Adrenal gland (tissue), 12 donors: Measurements from ENCODE around the gene FAM229A. TPM values are rescaled to one million over a fixed set of nuclear protein-coding genes. Genes with fewer than 3 reads are reported as not detected.

Source experiments
- DNase-seq, 7 donors: peaks; one replicate each; pipeline ENCODE4 v3.0.0-alpha.2; 2019 to 2020
- H3K27ac ChIP-seq, 5 donors: fragments of 200-600 bp; sonication (generic) in 4 of 5; 1 replicate in 3 of 5; 2 replicates in 2 of 5; pipeline versions ENCODE4 v1.5.1 to v1.8.0; 2016 to 2020; ENCODE audit warnings: mild to moderate bottlenecking in 1 of 5
- H3K27me3 ChIP-seq: fragments of 200-600 bp; 2 replicates; pipeline ENCODE4 v1.8.0; 2021
- H3K36me3 ChIP-seq, 2 donors: fragments of 200-600 bp; replicated peaks in 1 of 2; 1 replicate in 1 of 2; 2 replicates in 1 of 2; pipeline versions ENCODE4 v1.5.1 to v1.8.0; 2018 to 2022
- H3K4me1 ChIP-seq, 2 donors: fragments of 200-600 bp; replicated peaks in 1 of 2; 1 replicate in 1 of 2; 2 replicates in 1 of 2; pipeline versions ENCODE4 v1.5.1 to v1.8.0; 2018 to 2021
- H3K4me3 ChIP-seq, 4 donors: fragments of 200-600 bp; sonication (generic) in 3 of 4; one replicate each; pipeline ENCODE4 v1.5.1; 2016 to 2018
- H3K9me3 ChIP-seq, 3 donors: fragments of 200-600 bp; sonication (generic) in 1 of 3; replicated peaks in 1 of 3; 1 replicate in 2 of 3; 2 replicates in 1 of 3; pipeline versions ENCODE4 v1.5.1 to v1.8.0; 2016 to 2021
- POLR2A ChIP-seq, 2 donors: fragments of 450-650 bp; IDR thresholded peaks; one replicate each; pipeline ENCODE4 v1.6.1; 2017; ENCODE audit warnings: antibody characterized with exemption in 2 of 2, mild to moderate bottlenecking in 2 of 2, moderate library complexity in 1 of 2
- WGBS, 4 donors: extraction: QIAGEN DNeasy Blood & Tissue Kit in 2 of 4; methylation state at CpG; one replicate each; pipeline versions ENCODE4 v1.1.5 to v1.1.7; 2013 to 2017; 5-methylcytosine and 5-hydroxymethylcytosine counted together
- intact Hi-C, 2 donors: fragments of 100-400 bp; cut with DNase I; formaldehyde crosslinking; loops; one replicate each; pipeline versions ENCODE4 v1.14.1 to v1.15.0; 2022 to 2023
- polyA plus RNA-seq, 3 donors: library from polyadenylated mRNA; stranded (reverse); fragments of 200-250 nt in 2 of 3; fragments of 350-450 nt in 1 of 3; fragmentation: Illumina TruSeq in 1 of 3; extraction: RNeasy Lipid Tissue Mini Kit (QIAGEN cat#74804) in 1 of 3; gene quantifications; one replicate each; pipeline ENCODE4 v1.2.3, GENCODE V29; 2013 to 2014
- total RNA-seq, 9 donors: library from RNA; depleted of rRNA in 4 of 9; stranded (reverse); fragments of >200 nt in 4 of 9; fragments of 120-200 nt in 1 of 9; fragmentation: NEBNext Ultra II Directional in 1 of 9; extraction: Animal tissue kit (Norgen Biotek cat#: 25700) in 1 of 9; gene quantifications; one replicate each; pipeline versions ENCODE4 v1.1.0 to v1.2.4, GENCODE V29; 2013 to 2023
- TF ChIP-seq, protein P1 (sequence below), 6 experiments: fragments of 450-650 bp in 4 of 6; fragments of 200-600 bp in 2 of 6; sonication (generic) in 1 of 6; IDR thresholded peaks; 1 replicate in 5 of 6; 2 replicates in 1 of 6; pipeline versions ENCODE4 v1.5.1 to v1.8.0; 2016 to 2021; ENCODE audit warnings: antibody characterized with exemption in 6 of 6, mild to moderate bottlenecking in 2 of 6, moderate library complexity in 1 of 6
- donor health status: healthy with polysubstance abuse.
- donor health status: Bipolar disorder and iron deficiency.
- donor health status: DM: yes; HTN: yes; CAD: no.
- donor health status: DM: no; HTN: no; CAD: no.
- donor health status: DM: no; HTN: no; CAD: no.
- donor health status: DM: yes; HTN: yes; CAD: no.

The FAM229A gene
- total and polyA plus RNA-seq, 12 donors: 1.3 to 110 (median 7.0) TPM

DNA sequence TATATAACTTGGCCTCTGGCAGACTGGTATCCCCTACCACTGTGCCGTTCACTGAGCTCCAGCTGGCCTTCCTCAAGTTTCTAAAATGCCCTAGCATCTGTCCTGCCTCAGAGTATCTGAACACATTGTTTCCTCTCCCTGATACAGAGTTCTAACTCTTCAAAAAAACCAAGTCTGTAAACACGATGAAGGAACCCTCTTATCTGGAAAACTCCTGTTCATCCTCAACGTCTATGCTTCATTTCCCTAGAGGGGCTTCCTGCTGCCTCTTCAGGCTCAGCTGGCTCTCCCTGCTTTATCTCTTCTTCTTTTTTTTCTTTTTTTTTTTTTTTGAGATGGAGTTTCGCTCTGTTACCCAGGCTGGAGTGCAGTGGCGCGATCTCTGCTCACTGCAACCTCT is 26.4 kb upstream of the FAM229A start:
- DNase-seq: no peak
- intact Hi-C loops: no loop called here
- Histone ChIP-seq H3K4me3 (no peak overlapping the region), H3K27me3 (no peaks in the 10 kb centered on the region), H3K4me1 (peaks cover 20 to 24% of the 10 kb centered on the region in 2 donors), H3K36me3 (peaks cover 0 to 73% of the 10 kb centered on the region in 2 donors), H3K27ac (no peak overlapping the region), H3K9me3 (no peaks in the 10 kb centered on the region)
- TF ChIP-seq, protein P1, sequence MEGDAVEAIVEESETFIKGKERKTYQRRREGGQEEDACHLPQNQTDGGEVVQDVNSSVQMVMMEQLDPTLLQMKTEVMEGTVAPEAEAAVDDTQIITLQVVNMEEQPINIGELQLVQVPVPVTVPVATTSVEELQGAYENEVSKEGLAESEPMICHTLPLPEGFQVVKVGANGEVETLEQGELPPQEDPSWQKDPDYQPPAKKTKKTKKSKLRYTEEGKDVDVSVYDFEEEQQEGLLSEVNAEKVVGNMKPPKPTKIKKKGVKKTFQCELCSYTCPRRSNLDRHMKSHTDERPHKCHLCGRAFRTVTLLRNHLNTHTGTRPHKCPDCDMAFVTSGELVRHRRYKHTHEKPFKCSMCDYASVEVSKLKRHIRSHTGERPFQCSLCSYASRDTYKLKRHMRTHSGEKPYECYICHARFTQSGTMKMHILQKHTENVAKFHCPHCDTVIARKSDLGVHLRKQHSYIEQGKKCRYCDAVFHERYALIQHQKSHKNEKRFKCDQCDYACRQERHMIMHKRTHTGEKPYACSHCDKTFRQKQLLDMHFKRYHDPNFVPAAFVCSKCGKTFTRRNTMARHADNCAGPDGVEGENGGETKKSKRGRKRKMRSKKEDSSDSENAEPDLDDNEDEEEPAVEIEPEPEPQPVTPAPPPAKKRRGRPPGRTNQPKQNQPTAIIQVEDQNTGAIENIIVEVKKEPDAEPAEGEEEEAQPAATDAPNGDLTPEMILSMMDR (IDR thresholded peaks at IDR 0.05): no peak
- TF ChIP-seq POLR2A (IDR thresholded peaks at IDR 0.05): no peak
- WGBS, 4 donors: 81 to 90% (median 89%) methylated on average over 6 of the region's 6 CpGs

DNA sequence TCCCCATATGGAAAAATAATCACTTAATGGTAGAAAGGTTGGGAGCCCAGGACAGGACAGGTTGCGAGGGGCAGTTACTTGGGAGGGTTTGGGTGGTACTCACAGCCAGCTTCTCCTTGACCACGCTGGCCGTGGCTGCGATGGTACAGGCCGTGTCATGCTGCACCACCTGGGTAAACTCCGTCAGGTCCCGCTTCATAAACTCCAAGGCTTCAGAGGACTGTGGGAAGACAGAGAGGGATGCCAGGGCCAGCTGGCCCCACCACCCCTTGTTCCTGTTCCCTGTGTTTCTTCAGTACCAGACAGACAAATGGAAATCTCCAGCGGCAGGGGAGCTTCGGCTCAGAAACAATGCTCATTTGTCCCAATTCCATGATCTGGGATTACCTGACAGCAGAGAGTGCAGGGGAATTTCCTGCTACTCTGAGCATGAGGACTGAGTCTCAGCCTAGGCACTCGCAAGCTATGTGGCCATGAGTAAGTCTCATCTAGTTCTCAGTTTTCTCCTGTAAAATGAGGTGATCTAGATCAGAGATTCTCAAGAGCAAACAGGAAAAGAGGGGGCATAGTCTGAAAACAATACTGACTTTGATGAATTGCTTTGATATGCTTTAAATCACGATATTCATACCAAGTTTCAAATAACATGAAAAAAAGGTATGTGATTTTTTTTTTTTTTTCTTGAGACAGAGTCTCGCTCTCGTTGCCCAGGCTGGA is 24.5 kb upstream of the FAM229A start:
- H3K4me1 ChIP-seq: peaks cover 2 to 6% of the 10 kb centered on the region in 2 donors
- no peaks in the 10 kb centered on the region for H3K9me3 ChIP-seq
- H3K36me3 ChIP-seq: peaks cover 0 to 90% of the 10 kb centered on the region in 2 donors
- H3K4me3 ChIP-seq: no peak overlapping the region
- no peak for DNase-seq
- intact Hi-C loops: no loop called here
- 91 to 94% (median 92%) methylated on average over 12 to 13 of the region's 13 CpGs for WGBS, 4 donors
- H3K27me3 ChIP-seq: no peaks in the 10 kb centered on the region
- TF ChIP-seq, protein P1 (IDR thresholded peaks at IDR 0.05): no peak
- TF ChIP-seq POLR2A (IDR thresholded peaks at IDR 0.05): no peak
- no peak overlapping the region for H3K27ac ChIP-seq

DNA sequence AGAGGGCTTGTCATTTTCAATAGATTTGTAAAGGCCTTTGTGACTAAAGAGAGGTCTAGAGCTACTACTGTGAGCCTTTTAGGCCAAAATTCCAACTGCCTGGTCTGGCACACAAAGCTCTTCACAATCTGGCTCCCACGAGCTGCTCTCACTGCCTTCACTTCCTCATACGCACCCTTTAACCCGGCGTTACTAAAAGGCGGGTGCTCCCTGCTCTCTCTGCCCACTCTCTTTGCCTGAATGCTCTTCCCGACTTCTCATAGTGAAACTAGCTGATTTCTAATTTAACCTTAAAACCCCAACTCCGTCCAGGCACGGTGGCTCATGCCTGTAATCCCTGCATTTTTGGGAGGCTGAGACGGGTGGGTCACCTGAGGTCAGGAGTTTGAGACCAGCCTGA is 17.8 kb upstream of the FAM229A start:
- H3K36me3 ChIP-seq: peaks cover 0 to 99% of the 10 kb centered on the region in 2 donors
- 82 to 91% (median 89%) methylated on average over 8 to 9 of the region's 9 CpGs for WGBS, 4 donors
- no peak overlapping the region for H3K4me3 ChIP-seq
- TF ChIP-seq POLR2A (IDR thresholded peaks at IDR 0.05): no peak
- TF ChIP-seq, protein P1 (IDR thresholded peaks at IDR 0.05): no peak
- H3K27me3 ChIP-seq: no peaks in the 10 kb centered on the region
- H3K4me1 ChIP-seq: no peaks in the 10 kb centered on the region
- H3K27ac ChIP-seq: no peak overlapping the region
- no peaks in the 10 kb centered on the region for H3K9me3 ChIP-seq
- intact Hi-C loops: no loop called here
- no peak for DNase-seq

DNA sequence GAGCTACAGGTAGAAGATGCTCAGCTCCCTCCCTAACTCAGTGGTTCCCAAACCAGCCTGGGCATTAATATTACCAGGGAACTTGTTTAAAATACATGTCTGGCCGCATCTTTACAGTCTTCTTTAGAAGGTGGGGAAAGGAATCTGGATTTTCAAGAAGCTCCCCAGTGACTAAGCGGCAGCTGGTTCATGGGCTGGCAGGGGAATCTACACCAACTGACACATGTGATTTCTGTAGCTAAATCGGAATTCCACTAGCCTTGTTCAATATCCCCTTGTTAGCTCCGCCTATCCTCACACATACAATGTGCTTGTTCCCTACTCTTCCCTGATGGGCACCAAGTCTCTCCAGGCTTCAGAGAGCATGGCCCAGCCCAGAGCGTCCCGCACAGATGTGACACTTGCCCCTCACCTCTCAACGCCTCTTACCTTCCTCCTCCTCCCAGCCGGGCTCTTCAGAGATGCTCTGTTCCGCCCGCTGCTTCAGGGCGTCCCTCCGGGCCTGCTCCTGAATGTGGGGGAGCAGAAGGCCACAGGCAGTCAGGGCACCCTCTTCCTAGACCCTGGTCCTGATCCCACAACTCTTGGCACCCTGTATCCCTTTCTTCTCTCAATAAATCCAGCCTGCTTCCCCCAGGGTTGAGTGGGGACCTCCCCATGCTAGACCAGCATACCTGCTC is 15.4 kb upstream of the FAM229A start:
- Histone ChIP-seq H3K27ac (no peak overlapping the region), H3K4me1 (no peaks in the 10 kb centered on the region), H3K4me3 (no peak overlapping the region), H3K9me3 (no peaks in the 10 kb centered on the region), H3K27me3 (no peaks in the 10 kb centered on the region), H3K36me3 (peaks cover 0 to 99% of the 10 kb centered on the region in 2 donors)
- DNase-seq: no peak
- intact Hi-C loops: no loop called here
- no peak for TF ChIP-seq POLR2A (IDR thresholded peaks at IDR 0.05)
- TF ChIP-seq, protein P1 (IDR thresholded peaks at IDR 0.05): no peak
- 87 to 94% (median 91%) methylated on average over 12 of the region's 12 CpGs for WGBS, 4 donors
